T47D (cell line): ENCODE data around the gene CLEC4F.
A peak's percentile ranks its signal among the peaks of the same experiment; 100 is the strongest.

Experiments used
- DNase-seq, 2 experiments: peaks; one replicate each; pipeline versions ENCODE4 v3.0.0 to v3.0.0-alpha.2; 2011 to 2012; ENCODE audit warnings: low read depth in 1 of 2, low spot score in 1 of 2
- JUND ChIP-seq: IDR thresholded peaks from 2 replicates; pipeline ENCODE4 v1.6.1; 2012; ENCODE audit warnings: low read depth
- in situ Hi-C: cut with HindIII; loops from 2 replicates; pipeline ENCODE4 v1.10.0; 2016; ENCODE audit warnings: low sequenced_read_pairs, low pct_unique_long_range_greater_than_20kb

The CLEC4F gene

GRCh38 chr2:70790136-70790828 is 30.1 kb downstream of the CLEC4F start, which contains the start of gene FIGLA:
FIGLA (minus strand) TSS chr2:70790643; CDS start chr2:70790638, 5 bp downstream.
- DNase-seq: no peak
- in situ Hi-C loops: no loop called here
- TF ChIP-seq JUND: no peak

GRCh38 chr2:70789304-70790135 is 30.9 kb downstream of the CLEC4F start:
- DNase-seq: peak; percentile 59 to 60
- TF ChIP-seq JUND: no peak
- in situ Hi-C loops: no loop called here

GRCh38 chr2:70785137-70785911 is 35.1 kb downstream of the CLEC4F start:
- no peak for TF ChIP-seq JUND
- peak in 1 of 2 experiments; percentile 50 for DNase-seq
- in situ Hi-C loops: no loop called here

- TF ChIP-seq JUND: no peak
- in situ Hi-C loops: no loop called here
- DNase-seq: no peak
These were observed 36.1 kb downstream of the CLEC4F start for GRCh38 chr2:70784320-70784719.

- no peak for DNase-seq
- in situ Hi-C loops: no loop called here
- TF ChIP-seq JUND: no peak
These were observed 40.4 kb downstream of the CLEC4F start for GRCh38 chr2:70779911-70780545.

- in situ Hi-C loops: no loop called here
- TF ChIP-seq JUND: no peak
- no peak for DNase-seq
These were observed 40.9 kb downstream of the CLEC4F start for GRCh38 chr2:70779491-70779890.

GRCh38 chr2:70778676-70779075 is 41.7 kb downstream of the CLEC4F start:
- no peak for TF ChIP-seq JUND
- DNase-seq: no peak
- in situ Hi-C loops: no loop called here

GRCh38 chr2:70777450-70777849 is 42.9 kb downstream of the CLEC4F start:
- no peak for DNase-seq
- in situ Hi-C loops: no loop called here
- TF ChIP-seq JUND: no peak

GRCh38 chr2:70776266-70776665 is 44.1 kb downstream of the CLEC4F start:
- DNase-seq: no peak
- in situ Hi-C loops: no loop called here
- TF ChIP-seq JUND: no peak

- no peak for DNase-seq
- in situ Hi-C loops: no loop called here
- TF ChIP-seq JUND: no peak
These were observed 45.3 kb downstream of the CLEC4F start for GRCh38 chr2:70775141-70775540.

- DNase-seq: no peak
These were observed 47.8 kb downstream of the CLEC4F start for GRCh38 chr2:70772486-70773155.

GRCh38 chr2:70771446-70771845 is 49.0 kb downstream of the CLEC4F start:
- in situ Hi-C loops: no loop called here
- no peak for DNase-seq
- TF ChIP-seq JUND: no peak

More at GRCh38 chr2:70772486-70773155, 47.8 kb downstream of the CLEC4F start:
- no peak for TF ChIP-seq JUND
- in situ Hi-C loops: no loop called here
